Measurements from ENCODE around the gene ZNF564. TPM values are rescaled to one million over a fixed set of nuclear protein-coding genes. Genes with fewer than 3 reads are reported as not detected.

ZNF564 gene
- total RNA-seq, 1 experiment from 2014 or later, result 3.5 TPM

Small RNAs within 50 kb of the gene (small RNA-seq; reads per million reads assigned to genes)
- 0 reads per million in 2 experiments for gene MTCO1P27
- gene PPIAP20, result 0 reads per million in 2 experiments

Other genes with a start within 250 kb of the ZNF564 start
- gene ZNF563, start 217.8 kb downstream of the ZNF564 start, total RNA-seq (2014; rRNA removed; shearing (Covaris generic)), result 1.3 and 1.6 TPM in 2 replicates
- 0.27 and 0.58 TPM in 2 replicates for gene ZNF442, start 185.8 kb downstream of the ZNF564 start, total RNA-seq (2014; rRNA removed; shearing (Covaris generic))
- gene ZNF799, start 150.2 kb downstream of the ZNF564 start, total RNA-seq (2014; rRNA removed; shearing (Covaris generic)), result 2.6 and 4.0 TPM in 2 replicates
- 1.1 and 2.0 TPM in 2 replicates for gene ZNF443, start 110.5 kb downstream of the ZNF564 start, total RNA-seq (2014; rRNA removed; shearing (Covaris generic))
- 1.6 and 2.2 TPM in 2 replicates for gene ZNF709, start 66.7 kb downstream of the ZNF564 start, total RNA-seq (2014; rRNA removed; shearing (Covaris generic))
- 5.2 and 5.5 TPM in 2 replicates for gene ZNF490, start 59.3 kb upstream of the ZNF564 start, total RNA-seq (2014; rRNA removed; shearing (Covaris generic))
- gene ZNF791, start 59.4 kb upstream of the ZNF564 start, total RNA-seq (2014; rRNA removed; shearing (Covaris generic)), result 11.4 and 12.4 TPM in 2 replicates
- 32.0 and 33.5 TPM in 2 replicates for gene MAN2B1, start 115.3 kb upstream of the ZNF564 start, total RNA-seq (2014; rRNA removed; shearing (Covaris generic))
- gene WDR83, start 115.3 kb upstream of the ZNF564 start, total RNA-seq (2014; rRNA removed; shearing (Covaris generic)), result 2.9 and 8.0 TPM in 2 replicates
- 52.7 and 57.8 TPM in 2 replicates for gene DHPS, start 130.4 kb upstream of the ZNF564 start, total RNA-seq (2014; rRNA removed; shearing (Covaris generic))
- not detected in 2 replicates for gene GNG14, start 136.5 kb upstream of the ZNF564 start, total RNA-seq (2014; rRNA removed; shearing (Covaris generic))
- gene FBXW9, start 145.1 kb upstream of the ZNF564 start, total RNA-seq (2014; rRNA removed; shearing (Covaris generic)), result 6.1 and 8.6 TPM in 2 replicates
- gene TNPO2, start 172.4 kb upstream of the ZNF564 start, total RNA-seq (2014; rRNA removed; shearing (Covaris generic)), result 13.9 and 18.2 TPM in 2 replicates
- 180 and 188 TPM in 2 replicates for gene TRIR, start 183.2 kb upstream of the ZNF564 start, total RNA-seq (2014; rRNA removed; shearing (Covaris generic))
- 100 and 120 TPM in 2 replicates for gene GET3, start 186.0 kb upstream of the ZNF564 start, total RNA-seq (2014; rRNA removed; shearing (Covaris generic))
- gene BEST2, start 200.3 kb upstream of the ZNF564 start, total RNA-seq (2014; rRNA removed; shearing (Covaris generic)), result not detected in 2 replicates
- gene HOOK2, start 224.1 kb upstream of the ZNF564 start, total RNA-seq (2014; rRNA removed; shearing (Covaris generic)), result 4.9 and 5.7 TPM in 2 replicates
- 30.1 and 30.7 TPM in 2 replicates for gene JUNB, start 240.0 kb upstream of the ZNF564 start, total RNA-seq (2014; rRNA removed; shearing (Covaris generic))